HUDEP-2 (cell line): Measurements from ENCODE around the gene ST6GALNAC1.
"Not testable (repeated sequence)": the region's sequence is repeated elsewhere in the genome, so short reads cannot be mapped to it uniquely, and the experiment has no call there.

Experiments used
- DNase-seq, 76 experiments: peaks; one replicate each; lab custom pipeline; 2025; ENCODE audit not compliant: unreplicated experiment in 76 of 76; lab: John Stamatoyannopoulos, UW

Gene ST6GALNAC1

DNA sequence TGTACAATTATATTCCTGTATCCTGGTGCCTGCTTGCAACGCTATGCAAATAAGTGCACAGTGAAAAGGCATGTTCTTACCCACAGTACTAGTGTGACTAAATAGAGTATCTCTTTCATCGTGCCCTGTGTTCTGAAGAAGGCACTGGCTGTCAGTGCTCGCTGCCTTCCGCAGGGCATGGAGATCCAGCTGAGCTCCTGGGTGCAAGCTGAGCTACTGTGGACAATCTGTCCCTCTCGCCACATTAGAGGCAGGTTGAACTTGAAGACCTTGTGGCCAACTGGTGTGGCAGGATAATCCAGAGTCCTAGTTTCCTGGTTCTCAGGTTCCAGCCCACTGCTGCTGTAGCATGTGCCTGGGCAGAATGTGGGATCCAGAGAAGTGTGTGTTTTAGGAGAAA is 1.9 kb upstream of the ST6GALNAC1 start:
- DNase-seq = no peak

DNA sequence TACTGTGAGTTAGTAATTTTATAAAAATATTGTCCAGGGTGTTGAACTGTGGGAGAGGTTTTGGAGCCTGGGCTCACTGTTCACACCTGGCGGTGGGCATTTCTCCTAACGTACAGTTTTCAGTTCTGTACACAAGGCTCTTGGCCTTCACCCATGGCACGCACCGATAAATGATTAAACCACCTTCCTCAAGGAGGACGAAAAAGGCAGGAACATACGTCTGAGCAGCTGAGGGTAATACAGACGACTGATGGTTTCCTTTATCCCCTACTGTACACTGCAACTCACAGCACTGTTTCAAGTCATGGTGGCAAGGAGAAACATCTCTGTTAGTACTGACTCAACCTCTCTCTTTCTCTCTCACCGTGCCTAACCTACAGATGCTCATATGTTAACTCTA is 1.4 kb upstream of the ST6GALNAC1 start:
- no peak for DNase-seq

DNA sequence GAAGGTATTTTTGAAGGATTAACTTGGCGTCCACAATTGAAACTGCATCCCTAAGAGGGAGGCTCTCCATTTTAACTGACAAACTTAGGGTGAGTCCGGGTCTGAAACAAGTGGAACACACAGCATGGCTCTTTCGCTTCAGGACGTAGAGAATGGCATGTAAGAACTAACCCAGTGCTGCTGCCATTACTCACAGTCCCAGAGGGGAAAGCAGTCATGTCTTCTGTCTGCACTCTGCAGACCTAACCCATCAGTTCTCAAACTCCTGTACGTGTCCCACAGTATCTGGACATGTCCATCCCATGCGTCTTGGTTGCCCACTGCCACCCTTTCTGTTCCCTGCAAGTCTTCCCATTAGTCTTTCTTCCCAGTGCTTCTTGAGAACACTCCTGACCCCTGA is 563 bp downstream of the ST6GALNAC1 start:
- peak in 14 of 76 experiments; percentile 7 to 57 (median 27) for DNase-seq

DNA sequence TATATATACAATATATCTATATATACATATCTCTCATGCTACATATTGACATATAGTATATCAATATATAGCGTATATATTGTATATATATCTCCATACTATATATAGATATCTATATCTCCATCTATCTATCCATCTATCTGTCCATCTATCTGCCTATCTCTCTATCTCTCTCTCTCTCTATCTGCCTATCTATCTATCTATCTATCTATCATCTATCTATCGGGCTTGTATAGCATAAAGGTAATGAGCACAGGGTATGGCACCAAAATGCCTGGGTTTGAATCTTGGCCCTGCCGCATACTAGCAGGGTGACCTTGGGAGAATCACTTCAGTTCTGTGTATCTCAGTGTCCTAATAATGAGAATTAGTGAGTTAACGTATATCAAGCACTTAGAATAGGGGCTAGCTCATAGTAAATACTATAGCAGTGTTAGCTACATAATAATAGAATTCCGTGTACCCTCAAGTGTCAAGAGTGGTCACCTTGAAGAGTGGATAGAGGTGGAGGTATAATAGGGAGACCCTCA is 1.5 kb downstream of the ST6GALNAC1 start:
- DNase-seq = no peak

DNA sequence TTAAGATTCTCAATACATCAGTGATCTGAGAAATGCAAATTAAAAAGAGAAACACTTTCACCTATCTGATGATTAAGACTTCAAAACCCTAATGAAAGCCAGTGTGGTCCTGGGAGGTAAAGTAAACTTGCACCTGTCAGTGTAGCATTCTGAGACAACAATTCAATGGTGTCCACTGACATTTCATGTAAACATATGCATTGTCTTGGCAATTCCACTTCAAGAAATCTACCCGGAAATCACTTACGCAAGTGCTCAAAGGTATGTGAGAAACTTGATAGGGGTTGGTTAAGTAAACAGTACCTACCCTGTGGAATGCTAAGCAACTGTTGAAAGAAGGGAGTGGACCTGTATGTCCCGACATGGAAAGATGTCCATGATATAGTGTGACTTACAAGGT is 2.1 kb downstream of the ST6GALNAC1 start:
- DNase-seq = peak in 5 of 76 experiments; percentile 8 to 22 (median 18)

DNA sequence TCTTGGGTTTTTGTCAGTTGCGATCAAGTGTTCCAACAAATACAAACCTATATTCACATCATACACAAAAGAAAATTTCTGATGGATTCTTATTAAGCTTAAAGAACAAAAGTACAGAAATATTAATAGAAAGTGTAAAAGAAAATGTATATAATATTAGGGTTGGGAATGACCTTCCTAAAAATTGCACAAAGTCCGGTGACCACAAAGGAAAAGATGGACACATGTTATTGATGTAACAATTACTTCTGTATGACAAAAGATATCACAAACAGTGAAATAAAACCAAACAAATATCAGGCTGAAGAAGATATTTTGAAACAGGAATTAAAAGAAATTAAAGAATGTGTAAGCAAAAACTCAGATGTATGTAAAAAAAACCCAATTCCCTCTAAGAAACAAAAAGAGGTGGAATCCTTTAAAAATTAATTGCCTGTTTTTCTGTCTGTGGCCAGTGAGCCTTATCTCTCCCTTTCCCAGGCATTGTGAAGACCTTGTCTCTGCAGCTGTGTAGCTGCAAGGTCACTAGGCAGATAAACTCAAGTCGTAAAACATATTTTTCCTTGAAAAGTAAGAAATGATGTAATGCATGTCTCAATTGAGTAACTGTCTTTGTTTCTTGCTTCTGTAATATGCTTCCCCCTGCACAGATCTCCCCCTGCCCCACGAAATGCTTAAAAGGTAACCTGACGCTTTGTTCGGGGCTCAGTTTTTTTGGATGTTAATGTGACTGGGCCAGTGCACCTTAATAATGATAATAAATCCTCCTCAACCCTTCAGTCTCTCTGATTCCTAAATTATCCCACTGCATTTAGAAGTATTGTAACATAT is 2.8 kb downstream of the ST6GALNAC1 start:
- DNase-seq = peak in 57 of 76 experiments; percentile 7 to 83 (median 43)

DNA sequence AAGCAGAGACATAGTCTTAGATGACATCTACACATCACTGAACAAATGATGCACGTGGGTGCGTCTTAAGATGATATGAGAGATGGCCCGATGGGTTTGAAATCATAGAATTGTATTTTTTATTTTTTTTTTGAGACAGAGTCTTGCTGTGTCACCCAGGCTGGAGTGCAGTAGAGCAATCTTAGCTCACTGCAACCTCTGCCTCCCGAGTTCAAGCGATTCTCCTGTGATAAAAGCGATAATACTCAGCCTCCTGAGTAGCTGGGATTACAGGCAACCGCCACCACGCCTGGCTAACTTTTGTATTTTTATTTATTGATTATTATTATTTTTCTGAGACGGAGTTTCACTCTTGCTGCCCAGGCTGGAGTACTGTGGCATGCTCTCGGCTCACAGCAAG is 5.3 kb downstream of the ST6GALNAC1 start:
- DNase-seq = no peak

DNA sequence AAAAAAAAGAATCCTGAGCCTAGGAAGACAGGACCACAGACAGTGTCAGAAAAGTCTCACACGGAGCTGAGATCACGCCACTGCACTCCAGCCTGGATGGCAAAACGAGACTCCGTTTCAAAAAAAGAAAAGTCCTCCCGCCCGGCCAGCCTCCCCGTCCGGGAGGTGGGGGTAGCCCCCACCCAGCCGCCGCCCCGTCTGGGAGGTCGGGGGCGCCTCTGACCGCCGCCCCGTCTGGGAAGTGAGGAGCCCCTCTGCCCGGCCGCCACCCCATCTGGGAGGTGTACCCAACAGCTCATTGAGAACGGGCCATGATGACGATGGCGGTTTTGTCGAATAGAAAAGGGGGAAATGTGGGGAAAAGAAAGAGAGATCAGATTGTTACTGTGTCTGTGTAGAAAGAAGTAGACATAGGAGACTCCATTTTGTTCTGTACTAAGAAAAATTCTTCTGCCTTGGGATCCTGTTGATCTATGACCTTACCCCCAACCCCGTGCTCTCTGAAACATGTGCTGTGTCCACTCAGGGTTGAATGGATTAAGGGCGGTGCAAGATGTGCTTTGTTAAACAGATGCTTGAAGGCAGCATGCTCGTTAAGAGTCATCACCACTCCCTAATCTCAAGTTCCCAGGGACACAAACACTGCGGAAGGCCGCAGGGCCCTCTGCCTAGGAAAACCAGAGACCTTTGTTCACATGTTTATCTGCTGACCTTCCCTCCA is 6.9 kb downstream of the ST6GALNAC1 start:
- DNase-seq = not testable (repeated sequence)

DNA sequence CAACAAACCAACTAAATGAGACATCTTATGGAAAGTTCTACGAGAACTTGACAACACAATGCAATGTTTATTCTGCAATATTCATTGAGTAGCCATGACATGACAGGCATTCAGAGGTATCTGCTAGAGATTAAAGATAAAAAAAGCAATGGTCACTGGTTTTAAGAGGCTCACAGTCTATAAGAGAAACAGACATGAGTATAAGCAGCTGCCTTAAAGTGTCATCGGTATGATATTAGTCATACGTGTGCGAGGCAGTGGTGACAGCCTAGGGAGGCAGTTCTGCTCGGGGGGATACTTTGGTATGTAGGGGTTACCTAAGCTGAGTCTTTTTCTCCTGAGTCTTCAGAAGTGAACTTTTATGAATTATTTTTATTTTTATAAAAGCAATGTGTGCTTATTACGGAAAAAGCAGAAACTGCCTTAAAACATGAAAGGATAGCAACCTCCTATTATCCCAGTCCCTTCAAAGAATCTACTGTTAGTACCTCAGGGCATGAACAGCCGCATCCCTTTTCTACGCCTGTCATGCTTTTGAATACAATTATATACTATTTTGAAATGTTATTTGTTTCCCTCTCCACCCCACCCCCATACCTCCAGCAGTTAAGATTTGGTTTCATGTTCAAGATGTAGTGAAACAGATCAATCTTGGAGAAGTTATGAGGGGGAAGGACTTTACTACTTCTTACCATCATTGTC is 7.7 kb downstream of the ST6GALNAC1 start:
- no peak for DNase-seq

DNA sequence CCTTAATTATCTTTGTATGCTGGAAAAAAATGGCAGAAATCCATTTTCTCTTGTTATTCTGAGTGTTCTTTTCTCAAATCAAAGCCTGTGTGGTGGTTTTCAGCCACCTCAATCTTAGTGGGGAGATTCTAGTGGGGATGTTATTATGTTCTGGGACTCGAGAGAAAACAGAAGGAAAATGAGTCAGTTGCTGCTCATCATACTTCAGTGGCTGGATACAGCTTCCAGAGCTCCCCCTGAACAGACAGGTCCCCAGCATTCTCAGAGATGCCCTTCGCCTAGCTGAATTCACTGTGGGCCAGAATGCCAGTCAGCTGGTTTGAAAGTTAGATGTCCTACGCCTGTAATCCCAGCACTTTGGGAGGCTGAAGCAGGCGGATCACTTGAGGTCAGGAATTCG is 8.5 kb downstream of the ST6GALNAC1 start:
- no peak for DNase-seq

DNA sequence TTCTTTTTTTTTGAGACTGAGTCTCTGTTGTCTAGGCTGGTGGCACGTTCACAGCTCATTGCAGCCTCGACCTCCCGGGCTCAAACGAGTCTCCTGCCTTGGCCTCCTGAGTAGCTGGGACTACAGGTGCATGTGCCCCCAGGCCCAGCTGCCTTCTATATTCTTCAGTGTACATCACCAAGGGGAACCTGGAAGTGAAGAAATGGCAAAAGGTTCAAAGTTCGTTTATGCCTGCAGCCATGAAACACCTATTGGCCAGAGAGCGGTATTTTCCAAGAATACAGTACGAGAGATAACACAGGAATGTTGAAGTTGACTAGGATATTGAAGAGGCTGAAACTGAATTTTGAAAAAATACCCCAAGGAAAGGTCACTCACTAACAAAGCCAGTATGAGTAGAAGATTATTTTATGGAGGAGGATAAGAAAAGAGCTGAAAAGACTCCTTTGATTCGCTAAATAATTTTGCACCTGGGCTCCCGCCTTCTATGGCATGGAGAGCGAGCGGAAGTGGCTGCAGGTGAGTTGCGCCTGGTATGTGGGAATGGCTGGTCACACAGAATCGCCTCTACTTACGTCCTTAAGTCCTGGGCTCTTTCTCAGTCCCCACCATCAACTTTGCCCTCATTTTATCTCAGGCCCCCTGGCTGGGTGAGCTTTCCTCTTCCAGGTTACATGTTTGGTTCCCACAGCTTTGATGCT is 9.8 kb downstream of the ST6GALNAC1 start:
- no peak for DNase-seq

DNA sequence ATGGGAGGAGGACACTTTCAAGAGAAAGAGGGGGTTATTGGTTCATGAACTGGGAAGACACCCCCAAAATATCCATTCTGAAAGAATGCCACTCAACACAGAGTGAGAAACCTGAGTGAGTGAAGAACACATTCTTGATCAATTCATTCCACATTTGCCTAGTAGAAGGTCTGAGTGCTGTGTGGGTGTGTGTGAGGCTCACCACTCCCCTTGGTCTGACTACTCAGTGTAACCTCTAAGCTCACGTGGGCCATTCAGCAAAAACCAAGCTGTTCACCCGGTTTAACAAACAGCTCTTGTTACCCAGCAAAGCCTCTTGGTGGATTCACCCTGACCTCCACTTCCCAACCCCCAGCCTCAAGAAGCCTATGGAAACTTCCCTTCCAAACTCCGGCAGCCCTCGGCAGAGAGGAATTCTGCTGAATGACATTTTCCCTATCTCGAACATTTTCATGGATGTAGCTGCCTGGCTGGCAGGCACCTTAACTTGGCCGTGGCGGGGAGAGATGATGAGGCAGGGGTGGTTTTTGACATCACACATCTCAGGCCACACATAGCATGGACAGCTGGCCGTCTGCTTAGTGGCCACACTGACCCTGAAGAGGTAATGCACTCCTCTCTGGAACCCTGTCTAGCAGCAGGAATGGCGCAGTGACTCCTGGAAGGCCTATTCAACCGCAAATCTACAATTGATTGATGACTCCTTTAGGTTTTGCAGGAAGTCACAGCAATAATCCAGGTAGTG is 11.6 kb downstream of the ST6GALNAC1 start:
- no peak for DNase-seq

DNA sequence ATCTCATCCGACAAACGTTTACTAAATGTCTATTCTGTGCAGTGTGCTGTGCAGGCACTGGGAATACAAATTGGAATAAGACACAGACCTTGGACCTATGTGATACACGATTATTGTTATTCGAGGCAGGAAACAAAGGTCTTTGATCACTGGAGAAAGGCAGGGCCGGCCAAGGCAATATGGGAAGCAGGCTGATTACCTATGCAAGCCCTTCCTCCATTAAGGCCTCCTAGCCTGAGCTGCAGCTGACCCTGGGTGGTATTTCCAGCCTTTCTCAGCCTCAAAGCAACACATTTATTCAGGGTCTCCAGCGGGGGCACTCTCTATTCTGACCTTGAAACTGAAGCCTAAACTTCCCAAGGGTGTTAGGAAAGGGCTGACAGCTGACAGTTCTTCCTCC is 13.4 kb downstream of the ST6GALNAC1 start:
- DNase-seq = no peak

DNA sequence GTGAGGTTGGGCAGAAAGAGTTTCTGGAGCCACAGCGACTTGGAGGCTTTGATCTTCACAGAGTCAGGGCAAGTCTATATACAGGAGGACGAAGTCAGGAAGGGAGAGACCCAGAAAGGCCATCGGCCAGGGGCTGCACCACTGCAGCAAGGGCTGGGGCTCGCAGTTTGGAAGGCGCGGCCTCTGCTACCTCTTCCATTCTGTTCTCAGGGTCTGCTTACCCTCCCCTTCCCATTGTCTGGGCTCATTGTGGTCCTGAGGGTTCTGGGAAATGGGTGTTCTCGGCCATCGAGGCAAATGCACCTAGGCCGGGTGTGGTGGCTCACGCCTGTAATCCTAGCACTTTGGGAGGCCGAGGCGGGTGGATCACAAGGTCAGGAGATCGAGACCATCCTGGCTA is 16.0 kb downstream of the ST6GALNAC1 start:
- no peak for DNase-seq

DNA sequence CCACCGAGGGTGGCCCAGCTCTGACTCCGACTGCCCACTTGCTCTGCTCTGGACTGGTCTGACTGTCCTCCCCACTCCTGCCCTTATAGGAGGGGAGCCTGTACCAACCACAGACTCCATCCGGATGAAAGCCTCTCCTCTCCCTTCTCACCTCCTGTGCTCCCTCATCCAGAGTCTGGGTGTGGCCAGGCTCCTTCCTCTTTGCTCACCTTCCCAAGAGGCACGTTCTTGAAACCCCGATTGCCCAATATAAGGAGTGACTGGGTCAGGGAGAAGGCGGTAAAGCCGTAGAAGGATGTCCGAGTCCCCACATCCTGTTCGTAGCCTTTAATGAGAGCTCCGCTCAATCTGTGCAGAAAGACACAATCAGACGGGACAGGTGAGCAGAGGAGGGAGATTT is 17.1 kb downstream of the ST6GALNAC1 start:
- no peak for DNase-seq

DNA sequence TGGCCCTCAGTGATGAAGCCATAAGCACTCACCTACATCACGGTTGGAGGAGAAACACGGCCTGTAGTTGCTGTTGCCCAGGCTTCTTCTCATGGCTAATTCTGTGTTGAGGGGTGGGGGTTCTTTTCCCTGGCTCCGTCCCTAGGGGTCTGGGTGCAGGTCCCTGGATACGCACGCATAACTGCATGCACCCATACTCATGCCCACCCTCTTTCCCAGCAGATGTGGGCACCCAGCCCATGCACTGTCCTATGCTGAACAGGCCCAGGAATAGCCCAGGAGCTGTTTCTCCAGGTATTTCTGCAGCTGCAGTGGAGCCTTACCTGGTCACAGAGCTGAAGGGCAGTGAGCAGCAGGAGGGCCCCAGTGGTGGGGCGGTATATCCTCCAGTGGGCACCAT is 18.1 kb downstream of the ST6GALNAC1 start:
- no peak for DNase-seq

DNA sequence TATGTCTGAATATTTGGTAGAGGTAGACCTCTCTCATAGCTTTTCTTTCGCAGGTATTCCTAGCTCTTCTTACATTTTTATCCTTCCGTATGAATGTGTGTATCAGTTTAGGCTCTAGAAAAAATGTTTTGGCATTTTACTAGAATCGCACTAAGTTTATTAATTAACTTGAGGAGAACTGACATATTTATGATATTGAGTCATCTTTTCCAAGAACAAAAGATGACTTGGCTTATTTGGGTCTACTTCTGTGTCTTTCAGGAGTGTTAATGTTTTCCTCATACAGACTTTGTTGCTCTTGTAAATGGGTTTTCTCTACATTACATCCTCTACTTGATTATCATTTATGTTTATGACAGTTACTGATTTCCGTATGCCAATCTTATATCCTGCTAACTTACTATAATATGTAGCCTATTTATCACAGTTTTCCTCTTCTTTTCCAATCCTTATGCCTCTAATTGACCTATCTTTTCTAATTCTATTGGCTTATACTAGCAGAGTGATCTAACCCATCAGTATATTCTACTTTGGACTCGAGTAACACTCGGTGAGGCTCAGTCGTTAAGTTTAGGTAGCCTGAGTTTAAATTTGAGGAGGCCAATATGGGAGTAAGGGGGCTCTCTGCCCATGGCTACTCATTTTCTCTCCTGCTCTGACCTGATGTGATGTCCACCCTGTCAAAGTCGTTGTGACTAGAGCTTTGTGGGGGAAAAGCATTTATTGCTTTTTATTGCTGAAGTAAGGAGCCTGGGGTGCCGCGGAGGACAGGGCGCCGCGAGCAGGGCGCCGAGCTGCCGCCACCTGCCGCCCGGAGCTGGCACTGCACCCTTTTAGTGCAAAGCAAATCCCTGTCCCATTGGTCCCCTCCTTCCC is 20.0 kb downstream of the ST6GALNAC1 start:
- peak in 63 of 76 experiments; percentile 3 to 74 (median 53) for DNase-seq

DNA sequence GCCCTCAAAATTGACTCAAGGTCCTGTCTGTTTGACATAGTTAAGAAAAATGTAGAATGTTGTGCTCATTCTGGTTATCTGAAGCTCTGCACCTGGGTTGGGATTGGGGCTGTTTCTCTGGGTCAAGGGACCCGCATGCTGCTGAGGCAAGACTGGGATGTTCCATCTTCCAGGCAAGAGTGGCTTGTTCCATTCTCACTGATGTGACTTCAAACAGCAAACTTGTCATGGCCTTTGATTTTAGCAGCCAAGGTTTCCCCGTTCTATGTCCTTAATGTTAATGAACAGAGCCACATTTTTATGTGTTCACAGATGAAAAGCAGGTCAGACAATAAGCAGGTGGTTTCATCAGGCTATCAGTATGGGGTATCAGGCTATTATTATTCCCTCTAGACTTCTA is 25.7 kb downstream of the ST6GALNAC1 start:
- DNase-seq = no peak
